Heart right ventricle (tissue), 16 donors: Measurements from ENCODE around the gene YAP1. TPM values are rescaled to one million over a fixed set of nuclear protein-coding genes. Genes with fewer than 3 reads are reported as not detected.

Experiments used
- ATAC-seq, 8 donors: fragments of 200-7000 bp; cut with Tn5 transposase; one replicate each; pipeline ENCODE4 v1.9.1; 2020; ENCODE audit warnings: mild to moderate bottlenecking in 8 of 8, moderate library complexity in 8 of 8, moderate number of reproducible peaks in 1 of 8
- DNase-seq, 2 donors: peaks; one replicate each; pipeline ENCODE4 v3.0.0-alpha.2; 2020
- H3K27ac ChIP-seq, 10 donors: fragments of 200-600 bp; sonication (generic) in 2 of 10; one replicate each; pipeline versions ENCODE4 v1.5.0 to v1.8.0; 2020 to 2022; ENCODE audit warnings: mild to moderate bottlenecking in 3 of 10
- H3K27me3 ChIP-seq, 7 donors: fragments of 200-600 bp; one replicate each; pipeline ENCODE4 v1.8.0; 2021 to 2022; ENCODE audit warnings: mild to moderate bottlenecking in 2 of 7
- H3K36me3 ChIP-seq, 9 donors: fragments of 200-600 bp; sonication (generic) in 1 of 9; one replicate each; pipeline versions ENCODE4 v1.5.0 to v1.8.0; 2020 to 2022; ENCODE audit warnings: mild to moderate bottlenecking in 2 of 9
- H3K4me1 ChIP-seq, 9 donors: fragments of 200-600 bp; sonication (generic) in 1 of 9; one replicate each; pipeline versions ENCODE4 v1.5.0 to v1.8.0; 2020 to 2022; ENCODE audit warnings: mild to moderate bottlenecking in 4 of 9
- H3K4me3 ChIP-seq, 10 donors: fragments of 200-600 bp; sonication (generic) in 2 of 10; one replicate each; pipeline versions ENCODE4 v1.5.0 to v1.8.0; 2020 to 2022; ENCODE audit warnings: mild to moderate bottlenecking in 7 of 10, moderate library complexity in 2 of 10
- H3K9me3 ChIP-seq, 11 donors: fragments of 200-600 bp in 10 of 11; sonication (generic) in 2 of 11; one replicate each; pipeline versions ENCODE4 v1.5.0 to v1.8.0; 2013 to 2022; ENCODE audit warnings: mild to moderate bottlenecking in 2 of 11, control low read depth in 1 of 11, moderate library complexity in 1 of 11
- CTCF ChIP-seq, 9 donors: fragments of 200-600 bp; sonication (generic) in 2 of 9; IDR thresholded peaks; one replicate each; pipeline versions ENCODE4 v1.5.0 to v1.8.0; 2021 to 2022; ENCODE audit warnings: antibody characterized with exemption in 9 of 9, mild to moderate bottlenecking in 5 of 9, moderate library complexity in 1 of 9
- WGBS, 2 donors: extraction: QIAGEN DNeasy Blood & Tissue Kit; methylation state at CpG; one replicate each; pipeline ENCODE4 v1.1.7; 2013; ENCODE audit warnings: inconsistent platforms in 1 of 2; 5-methylcytosine and 5-hydroxymethylcytosine counted together
- intact Hi-C, 10 donors: fragments of 100-400 bp; cut with DNase I; formaldehyde crosslinking; loops; one replicate each; pipeline versions ENCODE4 v1.11.1 to v1.14.2; 2022
- polyA plus RNA-seq, 2 donors: library from polyadenylated mRNA; stranded (reverse); fragments of 200-250 nt; gene quantifications; one replicate each; pipeline ENCODE4 v1.2.3, GENCODE V29; 2013
- total RNA-seq, 10 donors: library from RNA; stranded (reverse); fragmentation: NEBNext Ultra II Directional in 3 of 10; extraction: Animal tissue kit (Norgen Biotek cat#: 25700) in 3 of 10; gene quantifications; one replicate each; pipeline versions ENCODE4 v1.2.1 to v1.2.4, GENCODE V29; 2021 to 2023
- donor health status: Arrhythmogenic right ventricular cardiomyopathy.
- donor health status: ischemic (EF 13 %, LVEDD 7.1; RV severe dilation, severe dysfunction).
- donor health status: healthy with polysubstance abuse.
- donor health status: DM: no; HTN: yes; CAD: no.
- donor health status: DM: no; HTN: no; CAD: no.
- donor health status: ischemic (EF 25% LVEDD 6.9; RV normal size, moderate dysfunction).
- donor health status: ischemic (EF 25% LVEDD 5.7; RV mildly dilated, moderate dysfunction).
- donor health status: healthy.
- donor health status: DM: yes; HTN: yes; CAD: no.
- donor health status: Ischemic cardiomyopathy.
- donor health status: ischemic (EF 35%, LVEDD 5.7; RV mildly dilated, moderate dysfunction).
- donor health status: nonischemic (EF 11% LVEDD 7.7; RV severe dilation, severe dysfunction).
- donor health status: DM: yes; HTN: yes; CAD: no.
- donor health status: PGD.
- donor health status: ischemic (EF 29% LVEDD 5.4; RV normal size, mild dysfunction).
- donor health status: nonischemic (EF 23%, LVEDD 6.1; RV moderate dilation, normal function).

The YAP1 gene
- total and polyA plus RNA-seq, 12 donors = 15.7 to 91.3 (median 65.0) TPM

- Histone ChIP-seq H3K27ac (no peak overlapping the region), H3K4me3 (no peak overlapping the region), H3K36me3 (peaks cover 0 to 2% (median 0%) of the 10 kb centered on the region in 9 donors), H3K27me3 (no peaks in the 10 kb centered on the region), H3K9me3 (no peaks in the 10 kb centered on the region), H3K4me1 (peaks cover 0 to 6% (median 0%) of the 10 kb centered on the region in 9 donors)
- ATAC-seq (no peak), DNase-seq (no peak)
- TF ChIP-seq CTCF (IDR thresholded peaks at IDR 0.05) = no peak
- WGBS, 2 donors = 93 to 98% methylated on average over 2 of the region's 2 CpGs
- intact Hi-C loops = no loop called here
Observed at GRCh38 chr11:102239448-102239847, 129.2 kb downstream of the YAP1 start.

GRCh38 chr11:102239911-102240310 lies 129.7 kb downstream of the YAP1 start:
- ATAC-seq = no peak
- DNase-seq = no peak
- intact Hi-C loops = no loop called here
- Histone ChIP-seq H3K27me3 (no peaks in the 10 kb centered on the region), H3K4me3 (no peak overlapping the region), H3K9me3 (no peaks in the 10 kb centered on the region), H3K27ac (no peak overlapping the region), H3K4me1 (peaks cover 0 to 6% (median 0%) of the 10 kb centered on the region in 9 donors), H3K36me3 (no peaks in the 10 kb centered on the region)
- no peak for TF ChIP-seq CTCF (IDR thresholded peaks at IDR 0.05)
- WGBS, 2 donors = 91 to 92% methylated on average over 6 of the region's 6 CpGs

- TF ChIP-seq CTCF (IDR thresholded peaks at IDR 0.05) = no peak
- intact Hi-C loops = no loop called here
Observed at GRCh38 chr11:102240502-102240901, 130.3 kb downstream of the YAP1 start.

GRCh38 chr11:102241026-102241425 lies 130.8 kb downstream of the YAP1 start:
- intact Hi-C loops = no loop called here
- ATAC-seq (no peak), DNase-seq (no peak)
- Histone ChIP-seq H3K27me3 (no peaks in the 10 kb centered on the region), H3K4me1 (peaks cover 0 to 6% (median 0%) of the 10 kb centered on the region in 9 donors), H3K9me3 (no peaks in the 10 kb centered on the region), H3K4me3 (no peak overlapping the region), H3K36me3 (no peaks in the 10 kb centered on the region), H3K27ac (no peak overlapping the region)
- TF ChIP-seq CTCF (IDR thresholded peaks at IDR 0.05) = no peak
- WGBS, 2 donors = 44 to 51% methylated on average over 1 of the region's 1 CpG

More at GRCh38 chr11:102240502-102240901, 130.3 kb downstream of the YAP1 start:
- ATAC-seq (no peak), DNase-seq (no peak)
- Histone ChIP-seq H3K27ac (no peak overlapping the region), H3K4me3 (no peak overlapping the region), H3K27me3 (no peaks in the 10 kb centered on the region), H3K36me3 (no peaks in the 10 kb centered on the region), H3K4me1 (peaks cover 0 to 6% (median 0%) of the 10 kb centered on the region in 9 donors), H3K9me3 (no peaks in the 10 kb centered on the region)
- 51 to 57% methylated on average over 2 of the region's 2 CpGs for WGBS, 2 donors
